Lower leg skin (tissue), 4 donors: ENCODE data around the gene CEP128. TPM values are rescaled to one million over a fixed set of nuclear protein-coding genes. Genes with fewer than 3 reads are reported as not detected.

Source experiments
- DNase-seq, 2 donors: peaks; one replicate each; pipeline ENCODE4 v3.0.0-alpha.2; 2019; ENCODE audit warnings: low spot score in 2 of 2
- H3K4me3 ChIP-seq: fragments of 200-600 bp; sonication (generic); 2 replicates; pipeline ENCODE4 v1.5.1; 2017; ENCODE audit warnings: mild to moderate bottlenecking, low read depth; ENCODE audit not compliant: poor library complexity, severe bottlenecking
- CTCF ChIP-seq, 3 donors: fragments of 450-650 bp; IDR thresholded peaks; one replicate each; pipeline ENCODE4 v1.5.1; 2016; ENCODE audit warnings: antibody characterized with exemption in 3 of 3, mild to moderate bottlenecking in 3 of 3, moderate library complexity in 2 of 3
- POLR2A ChIP-seq, 2 donors: fragments of 450-650 bp; IDR thresholded peaks; one replicate each; pipeline ENCODE4 v1.6.1; 2016 to 2017; ENCODE audit warnings: antibody characterized with exemption in 2 of 2, mild to moderate bottlenecking in 1 of 2, moderate library complexity in 1 of 2
- WGBS, 2 donors: methylation state at CpG; one replicate each; pipeline ENCODE4 v1.1.5; 2018; 5-methylcytosine and 5-hydroxymethylcytosine counted together
- intact Hi-C: fragments of 100-400 bp; cut with DNase I; formaldehyde crosslinking; loops from one replicate; pipeline ENCODE4 v1.15.0; 2023; ENCODE audit warnings: low total_unique reads
- total RNA-seq, 4 donors: library from RNA; depleted of rRNA; stranded (reverse); fragments of >200 nt; gene quantifications; one replicate each; pipeline ENCODE4 v1.1.0, GENCODE V29; 2016

CEP128 gene
- total RNA-seq, 4 donors from 2014 or later = 5.9 to 10.5 (median 9.0) TPM

- WGBS, 2 donors = 89 to 90% methylated on average over 6 of the region's 6 CpGs
- DNase-seq = no peak
- TF ChIP-seq POLR2A (IDR thresholded peaks at IDR 0.05) (no peak), CTCF (IDR thresholded peaks at IDR 0.05) (no peak)
- H3K4me3 ChIP-seq = no peak overlapping the region
- intact Hi-C loops = no loop called here
Observed at GRCh38 chr14:80638620-80639515, 302.7 kb downstream of the CEP128 start.

- DNase-seq = no peak
- intact Hi-C loops = no loop called here
- TF ChIP-seq POLR2A (IDR thresholded peaks at IDR 0.05) (no peak), CTCF (IDR thresholded peaks at IDR 0.05) (no peak)
- 66 to 70% methylated on average over 10 of the region's 10 CpGs for whole genome bisulfite sequencing, 2 donors
- no peak overlapping the region for H3K4me3 ChIP-seq
Observed at GRCh38 chr14:80637756-80638619, 303.6 kb downstream of the CEP128 start.

- 97 to 100% methylated on average over 1 of the region's 1 CpG for WGBS, 2 donors
- TF ChIP-seq CTCF (IDR thresholded peaks at IDR 0.05) = no peak
- DNase-seq = no peak
- intact Hi-C loops = no loop called here
- H3K4me3 ChIP-seq = no peak overlapping the region
Observed at GRCh38 chr14:80636071-80636470, 305.5 kb downstream of the CEP128 start.

GRCh38 chr14:80634106-80634758 lies 307.3 kb downstream of the CEP128 start:
- intact Hi-C loops = no loop called here
- WGBS, 2 donors = 59 to 62% methylated on average over 3 of the region's 3 CpGs
- TF ChIP-seq CTCF (IDR thresholded peaks at IDR 0.05) (no peak), POLR2A (IDR thresholded peaks at IDR 0.05) (no peak)
- no peak for DNase-seq
- no peak overlapping the region for H3K4me3 ChIP-seq

- intact Hi-C loops = no loop called here
- TF ChIP-seq CTCF (IDR thresholded peaks at IDR 0.05) (no peak), POLR2A (IDR thresholded peaks at IDR 0.05) (no peak)
- DNase-seq = no peak
- H3K4me3 ChIP-seq = no peak overlapping the region
Observed at GRCh38 chr14:80629606-80630005, 311.9 kb downstream of the CEP128 start.
